Stimulated activated CD4-positive, alpha-beta T cell treated with anti-CD3 and anti-CD28 coated beads, Interleukin-12 subunit alpha, Interleukin-12 subunit beta, amount 100 ng/mL, for 4 hours (primary cell): ENCODE measurements around the gene DNAJC5.
"Not testable (repeated sequence)": the region's sequence is repeated elsewhere in the genome, so short reads cannot be mapped to it uniquely, and the experiment has no call there.

Experiments
- DNase-seq: peaks from one replicate; pipeline ENCODE4 v3.0.0-alpha.2; 2020

Gene DNAJC5

GRCh38 chr20:63915471-63915870 is 20.5 kb downstream of the DNAJC5 start:
- DNase-seq: no peak

- not testable (repeated sequence) for DNase-seq
These were observed 21.5 kb downstream of the DNAJC5 start for GRCh38 chr20:63916371-63916939.

- no peak for DNase-seq
These were observed 22.9 kb downstream of the DNAJC5 start for GRCh38 chr20:63917811-63918210.

GRCh38 chr20:63919130-63919529 is 24.2 kb downstream of the DNAJC5 start:
- no peak for DNase-seq

GRCh38 chr20:63920226-63920625 is 25.3 kb downstream of the DNAJC5 start:
- DNase-seq: no peak

- no peak for DNase-seq
These were observed 28.7 kb downstream of the DNAJC5 start for GRCh38 chr20:63923651-63924050.

- no peak for DNase-seq
These were observed 29.3 kb downstream of the DNAJC5 start for GRCh38 chr20:63924241-63924640.

GRCh38 chr20:63926298-63926697 is 31.4 kb downstream of the DNAJC5 start:
- no peak for DNase-seq

GRCh38 chr20:63929071-63929470 is 34.1 kb downstream of the DNAJC5 start:
- no peak for DNase-seq

GRCh38 chr20:63929473-63929883 is 34.6 kb downstream of the DNAJC5 start:
- not testable (repeated sequence) for DNase-seq

GRCh38 chr20:63930971-63931553 is 36.1 kb downstream of the DNAJC5 start:
- no peak for DNase-seq

GRCh38 chr20:63931735-63932134 is 36.8 kb downstream of the DNAJC5 start:
- no peak for DNase-seq

GRCh38 chr20:63932606-63933160 is 37.8 kb downstream of the DNAJC5 start:
- DNase-seq: no peak

- DNase-seq: no peak
These were observed 38.7 kb downstream of the DNAJC5 start for GRCh38 chr20:63933646-63934045.

GRCh38 chr20:63934271-63935068 is 39.5 kb downstream of the DNAJC5 start:
- DNase-seq: no peak

- DNase-seq: no peak
These were observed 40.5 kb downstream of the DNAJC5 start for GRCh38 chr20:63935447-63935846.

- DNase-seq: no peak
These were observed 42.7 kb downstream of the DNAJC5 start for GRCh38 chr20:63937596-63937995.

GRCh38 chr20:63939061-63939935 is 44.4 kb downstream of the DNAJC5 start:
- no peak for DNase-seq

- DNase-seq: no peak
These were observed 45.1 kb downstream of the DNAJC5 start for GRCh38 chr20:63940071-63940471.

- no peak for DNase-seq
These were observed 45.7 kb downstream of the DNAJC5 start for GRCh38 chr20:63940472-63941266.

GRCh38 chr20:63941282-63942081 is 46.6 kb downstream of the DNAJC5 start:
- no peak for DNase-seq
